GM23338 (cell line): ENCODE data around the gene TSPAN5. TPM values are rescaled to one million over a fixed set of nuclear protein-coding genes. Genes with fewer than 3 reads are reported as not detected.

ENCODE experiments used
- ATAC-seq: fragments of 200-7000 bp; cut with Tn5 transposase; 3 replicates; pipeline ENCODE4 v1.9.1; 2020
- DNase-seq: peaks from one replicate; pipeline ENCODE4 v3.0.0-alpha.2; 2015; ENCODE audit warnings: low spot score
- H2AFZ ChIP-seq: fragments of 200-600 bp; sonication (generic); 2 replicates; pipeline ENCODE4 v1.8.0; 2016; ENCODE audit warnings: antibody characterized with exemption, mild to moderate bottlenecking, moderate library complexity
- H3F3A ChIP-seq: fragments of 200-600 bp; sonication (generic); replicated peaks from 2 replicates; pipeline ENCODE4 v1.8.0; 2017; ENCODE audit warnings: antibody characterized with exemption, mixed run types, low read depth
- H3K27ac ChIP-seq: fragments of 200-600 bp; sonication (generic); 2 replicates; pipeline ENCODE4 v1.6.1; 2016; ENCODE audit warnings: low read depth
- H3K27me3 ChIP-seq: fragments of 200-600 bp; sonication (generic); 2 replicates; pipeline ENCODE4 v1.8.0; 2016; ENCODE audit warnings: mild to moderate bottlenecking, mixed run types, moderate library complexity; ENCODE audit not compliant: insufficient read depth
- H3K36me3 ChIP-seq: fragments of 200-600 bp; sonication (generic); 2 replicates; pipeline ENCODE4 v1.8.0; 2016; ENCODE audit warnings: mild to moderate bottlenecking; ENCODE audit not compliant: insufficient read depth
- H3K4me1 ChIP-seq: fragments of 200-600 bp; sonication (generic); 2 replicates; pipeline ENCODE4 v1.8.0; 2016; ENCODE audit warnings: mild to moderate bottlenecking, moderate library complexity; ENCODE audit not compliant: insufficient read depth
- H3K4me2 ChIP-seq: fragments of 200-600 bp; sonication (generic); 2 replicates; pipeline ENCODE4 v1.7.1; 2017; ENCODE audit warnings: mixed run types
- H3K4me3 ChIP-seq: fragments of 200-600 bp; sonication (generic); 2 replicates; pipeline ENCODE4 v1.6.1; 2016; ENCODE audit warnings: mixed run types
- H3K79me2 ChIP-seq: fragments of 200-600 bp; sonication (generic); replicated peaks from 2 replicates; pipeline ENCODE4 v1.8.0; 2017; ENCODE audit warnings: mild to moderate bottlenecking; ENCODE audit not compliant: insufficient read depth
- H3K9me2 ChIP-seq: fragments of 200-600 bp; sonication (generic); 2 replicates; pipeline ENCODE4 v1.8.0; 2017; ENCODE audit not compliant: insufficient read depth
- H4K20me1 ChIP-seq: fragments of 200-600 bp; sonication (generic); replicated peaks from 2 replicates; pipeline ENCODE4 v1.8.0; 2017; ENCODE audit warnings: mild to moderate bottlenecking; ENCODE audit not compliant: insufficient read depth
- H3K27ac Mint-ChIP-seq: 2 replicates; pipeline ENCODE4 v1.8.0; 2020; ENCODE audit warnings: inconsistent platforms, mild to moderate bottlenecking, moderate library complexity, mixed read lengths
- H3K27me3 Mint-ChIP-seq: 3 replicates; pipeline ENCODE4 v1.8.0; 2022; ENCODE audit warnings: low read depth, mild to moderate bottlenecking, moderate library complexity, mixed read lengths, inconsistent platforms; ENCODE audit not compliant: insufficient read depth, poor library complexity
- H3K36me3 Mint-ChIP-seq: 3 replicates; pipeline ENCODE4 v1.8.0; 2021; ENCODE audit warnings: low read depth, mild to moderate bottlenecking, inconsistent platforms, moderate library complexity, mixed read lengths
- H3K4me1 Mint-ChIP-seq: 3 replicates; pipeline ENCODE4 v1.8.0; 2020; ENCODE audit warnings: mild to moderate bottlenecking, inconsistent platforms, mixed read lengths
- H3K4me3 Mint-ChIP-seq: 3 replicates; pipeline ENCODE4 v1.8.0; 2021; ENCODE audit warnings: moderate library complexity, mild to moderate bottlenecking, inconsistent platforms, mixed read lengths
- H3K9me3 Mint-ChIP-seq: 3 replicates; pipeline ENCODE4 v1.8.0; 2020; ENCODE audit warnings: moderate library complexity, mild to moderate bottlenecking, inconsistent platforms, mixed read lengths
- CTCF ChIP-seq, 2 experiments: fragments of 200-600 bp in 1 of 2; sonication (generic) in 1 of 2; conservative IDR thresholded peaks; 2 replicates each; pipeline versions ENCODE4 v1.5.1 to v1.6.1; 2016 to 2017; ENCODE audit warnings: antibody characterized with exemption in 2 of 2, low read depth in 2 of 2, mild to moderate bottlenecking in 2 of 2, moderate library complexity in 1 of 2
- POLR2AphosphoS5 ChIP-seq: IDR thresholded peaks from 2 replicates; pipeline ENCODE4 v1.6.1; 2016; ENCODE audit warnings: antibody characterized with exemption, low read depth
- ZNF462 ChIP-seq: fragments of 250-450 bp; sonication (Bioruptor Pico); IDR thresholded peaks from 2 replicates; pipeline ENCODE4 v1.5.0; 2020; ENCODE audit warnings: mild to moderate bottlenecking, moderate library complexity
- polyA plus RNA-seq: library from polyadenylated mRNA; unstranded; fragments of >200 nt; fragmentation: Nextera tagmentation; extraction: Ambion mirVana; gene quantifications from 2 replicates; pipeline ENCODE4 v1.2.1, GENCODE V29; 2016
- total RNA-seq: library from RNA; depleted of rRNA; stranded (reverse); fragments of >200 nt; shearing (Covaris generic); gene quantifications from 2 replicates; pipeline ENCODE4 v1.2.3, GENCODE V29; 2014

TSPAN5 gene
- total and polyA plus RNA-seq, 2 experiments from 2014 or later: 18.6 to 21.5 TPM

- no peaks in the 10 kb centered on the region for H3K27me3 ChIP-seq
- ATAC-seq: no peak
These were observed 56.1 kb downstream of the TSPAN5 start for GRCh38 chr4:98602270-98602669.

GRCh38 chr4:98601708-98602107, 56.7 kb downstream of the TSPAN5 start:
- H3K36me3 ChIP-seq: peaks cover 17% of the 10 kb centered on the region
- peaks cover 40% of the 10 kb centered on the region for H3K79me2 ChIP-seq
- Mint-ChIP-seq H3K27ac (no peak overlapping the region; the same call in 1 of the 2 replicates), H3K4me3 (no peak overlapping the region), H3K4me1 (peaks cover 45% of the 10 kb centered on the region), H3K27me3 (peaks cover 4% of the 10 kb centered on the region), H3K36me3 (peaks cover 39% of the 10 kb centered on the region), H3K9me3 (peaks cover 35% of the 10 kb centered on the region)
- H3K4me2 ChIP-seq: no peak overlapping the region
- H3K4me1 ChIP-seq: peaks cover 29% of the 10 kb centered on the region
- DNase-seq (no peak), ATAC-seq (no peak)
- no peak overlapping the region for H2AFZ ChIP-seq
- 0 out of 2 replicates have a peak, but pooled peaks cover 3% of the 10 kb centered on the region for H3F3A ChIP-seq
- H3K4me3 ChIP-seq: no peak overlapping the region
- TF ChIP-seq ZNF462 (no peak), CTCF (conservative IDR thresholded peaks at IDR 0.05; ENCODE audit: low read depth in 2 of 2) (peak in 1 of 2 experiments; percentile 20; a peak in 1 of 4 replicates)
- no peaks in the 10 kb centered on the region for H3K27me3 ChIP-seq
- H3K9me2 ChIP-seq: no peaks in the 10 kb centered on the region
- no peaks in the 10 kb centered on the region for H4K20me1 ChIP-seq
- H3K27ac ChIP-seq: no peak overlapping the region

More at GRCh38 chr4:98602270-98602669, 56.1 kb downstream of the TSPAN5 start:
- Mint-ChIP-seq H3K36me3 (peaks cover 39% of the 10 kb centered on the region), H3K9me3 (peaks cover 35% of the 10 kb centered on the region), H3K4me3 (no peak overlapping the region), H3K27me3 (peaks cover 4% of the 10 kb centered on the region), H3K4me1 (peaks cover 51% of the 10 kb centered on the region), H3K27ac (no peak overlapping the region; the same call in 1 of the 2 replicates)
- Histone ChIP-seq H3K27ac (no peak overlapping the region), H3F3A (0 out of 2 replicates have a peak, but pooled peaks cover 3% of the 10 kb centered on the region), H4K20me1 (no peaks in the 10 kb centered on the region), H3K4me2 (no peak overlapping the region), H3K4me1 (peaks cover 35% of the 10 kb centered on the region), H3K4me3 (no peak overlapping the region), H3K9me2 (no peaks in the 10 kb centered on the region), H3K79me2 (peaks cover 40% of the 10 kb centered on the region), H3K36me3 (peaks cover 17% of the 10 kb centered on the region), H2AFZ (no peak overlapping the region)
- DNase-seq: no peak
- TF ChIP-seq POLR2AphosphoS5: no peak
